HG03565 (cell line): ENCODE measurements around the gene PRKAR2B.
"Not testable (repeated sequence)": the region's sequence is repeated elsewhere in the genome, so short reads cannot be mapped to it uniquely, and the experiment has no call there.

Experiments used
- ATAC-seq: cut with Tn5 transposase; IDR thresholded peaks from one replicate; pipeline ENCODE4 v1.9.1; 2021; ENCODE audit warnings: mild to moderate bottlenecking, moderate library complexity; ENCODE audit not compliant: unreplicated experiment

Gene PRKAR2B

GRCh38 chr7:107026166-107026565 is 18.3 kb upstream of the PRKAR2B start:
- no peak for ATAC-seq

GRCh38 chr7:107027208-107027607 is 17.3 kb upstream of the PRKAR2B start:
- no peak for ATAC-seq

GRCh38 chr7:107029061-107029763 is 15.3 kb upstream of the PRKAR2B start:
- no peak for ATAC-seq

GRCh38 chr7:107029764-107030286 is 14.7 kb upstream of the PRKAR2B start:
- no peak for ATAC-seq

- no peak for ATAC-seq
Observed at GRCh38 chr7:107032050-107032449, 12.5 kb upstream of the PRKAR2B start.

GRCh38 chr7:107032720-107033438 is 11.6 kb upstream of the PRKAR2B start:
- no peak for ATAC-seq

GRCh38 chr7:107034553-107034952 is 10.0 kb upstream of the PRKAR2B start:
- ATAC-seq, result no peak

- no peak for ATAC-seq
Observed at GRCh38 chr7:107035446-107035845, 9.1 kb upstream of the PRKAR2B start.

- ATAC-seq, result no peak
Observed at GRCh38 chr7:107036535-107036934, 8.0 kb upstream of the PRKAR2B start.

GRCh38 chr7:107037717-107038603 is 6.5 kb upstream of the PRKAR2B start:
- no peak for ATAC-seq

- ATAC-seq, result no peak
Observed at GRCh38 chr7:107039199-107039900, 5.2 kb upstream of the PRKAR2B start.

- no peak for ATAC-seq
Observed at GRCh38 chr7:107041097-107041496, 3.4 kb upstream of the PRKAR2B start.

- not testable (repeated sequence) for ATAC-seq
Observed at GRCh38 chr7:107041764-107042163, 2.7 kb upstream of the PRKAR2B start.

- not testable (repeated sequence) for ATAC-seq
Observed at GRCh38 chr7:107042326-107042910, 2.1 kb upstream of the PRKAR2B start.

GRCh38 chr7:107043491-107043890 is 1.0 kb upstream of the PRKAR2B start:
- no peak for ATAC-seq

- no peak for ATAC-seq
Observed at GRCh38 chr7:107043921-107044346, 571 bp upstream of the PRKAR2B start.

- no peak for ATAC-seq
Observed at GRCh38 chr7:107045195-107045960, 873 bp downstream of the PRKAR2B start.

- no peak for ATAC-seq
Observed at GRCh38 chr7:107045980-107046379, 1.5 kb downstream of the PRKAR2B start.

GRCh38 chr7:107046491-107047259 is 2.2 kb downstream of the PRKAR2B start:
- no peak for ATAC-seq
